Endothelial cell (in vitro differentiated cells): ENCODE data around the gene HERC3. TPM values are rescaled to one million over a fixed set of nuclear protein-coding genes. Genes with fewer than 3 reads are reported as not detected.

Experiments used
- DNase-seq: peaks from one replicate; pipeline ENCODE4 v3.0.0; 2021; ENCODE audit warnings: low spot score
- H3K27ac Mint-ChIP-seq: one replicate; pipeline ENCODE4 v1.8.0; 2021; ENCODE audit warnings: mixed read lengths, inconsistent platforms; ENCODE audit not compliant: unreplicated experiment
- H3K27me3 Mint-ChIP-seq: one replicate; pipeline ENCODE4 v1.8.0; 2021; ENCODE audit warnings: mild to moderate bottlenecking, moderate library complexity, mixed read lengths, inconsistent platforms; ENCODE audit not compliant: unreplicated experiment
- H3K36me3 Mint-ChIP-seq: one replicate; pipeline ENCODE4 v1.8.0; 2021; ENCODE audit warnings: mild to moderate bottlenecking, low read depth, mixed read lengths, inconsistent platforms; ENCODE audit not compliant: unreplicated experiment
- H3K4me1 Mint-ChIP-seq: one replicate; pipeline ENCODE4 v1.8.0; 2021; ENCODE audit warnings: mild to moderate bottlenecking, mixed read lengths, inconsistent platforms; ENCODE audit not compliant: unreplicated experiment
- H3K4me3 Mint-ChIP-seq: one replicate; pipeline ENCODE4 v1.8.0; 2021; ENCODE audit warnings: mild to moderate bottlenecking, mixed read lengths, inconsistent platforms; ENCODE audit not compliant: unreplicated experiment
- H3K9me3 Mint-ChIP-seq: one replicate; pipeline ENCODE4 v1.8.0; 2021; ENCODE audit warnings: mixed read lengths, inconsistent platforms; ENCODE audit not compliant: unreplicated experiment
- CTCF ChIP-seq: fragments of 200-600 bp; sonication (generic); IDR thresholded peaks from one replicate; pipeline ENCODE4 v1.5.0; 2021; ENCODE audit warnings: antibody characterized with exemption; ENCODE audit not compliant: unreplicated experiment
- total RNA-seq: library from RNA; stranded (reverse); fragmentation: NEBNext Ultra II Directional; extraction: Animal tissue kit (Norgen Biotek cat#: 25700); gene quantifications from one replicate; pipeline ENCODE4 v1.2.1, GENCODE V29; 2021; ENCODE audit not compliant: unreplicated experiment

The HERC3 gene
- total RNA-seq, 1 donor from 2014 or later = 8.0 TPM

DNA sequence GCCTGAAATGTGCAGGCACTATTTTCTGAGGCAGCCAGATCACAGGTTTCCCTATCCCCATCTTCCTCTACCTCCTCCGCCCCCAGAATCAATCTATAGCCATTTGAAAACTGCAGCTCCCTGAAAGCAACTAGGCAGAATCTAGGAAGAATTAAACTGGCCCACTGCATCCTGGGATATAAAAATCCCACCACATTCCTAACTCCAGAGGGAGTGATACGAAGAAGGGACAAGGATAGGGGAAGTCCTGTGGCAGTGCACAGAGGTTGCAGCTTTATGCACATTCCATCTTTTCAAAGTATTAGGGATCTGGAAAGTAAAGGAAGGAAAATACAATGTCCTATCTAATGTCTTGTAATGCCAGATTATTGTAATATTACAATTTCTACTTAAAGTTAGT, 18.3 kb upstream of the HERC3 start:
- TF ChIP-seq CTCF = no peak
- Mint-ChIP-seq H3K4me3 (no peak overlapping the region), H3K36me3 (no peaks in the 10 kb centered on the region), H3K9me3 (no peaks in the 10 kb centered on the region), H3K27me3 (no peaks in the 10 kb centered on the region), H3K4me1 (peaks cover 2% of the 10 kb centered on the region), H3K27ac (no peak overlapping the region)
- peak; percentile 5 for DNase-seq

GRCh38 chr4:88575186-88575585, 17.1 kb upstream of the HERC3 start:
- no peaks in the 10 kb centered on the region for H3K27me3 Mint-ChIP-seq
- H3K36me3 Mint-ChIP-seq = no peaks in the 10 kb centered on the region
- DNase-seq = no peak
- peaks cover 2% of the 10 kb centered on the region for H3K4me1 Mint-ChIP-seq
- TF ChIP-seq CTCF = no peak
- H3K27ac Mint-ChIP-seq = no peak overlapping the region
- no peak overlapping the region for H3K4me3 Mint-ChIP-seq
- no peaks in the 10 kb centered on the region for H3K9me3 Mint-ChIP-seq

DNA sequence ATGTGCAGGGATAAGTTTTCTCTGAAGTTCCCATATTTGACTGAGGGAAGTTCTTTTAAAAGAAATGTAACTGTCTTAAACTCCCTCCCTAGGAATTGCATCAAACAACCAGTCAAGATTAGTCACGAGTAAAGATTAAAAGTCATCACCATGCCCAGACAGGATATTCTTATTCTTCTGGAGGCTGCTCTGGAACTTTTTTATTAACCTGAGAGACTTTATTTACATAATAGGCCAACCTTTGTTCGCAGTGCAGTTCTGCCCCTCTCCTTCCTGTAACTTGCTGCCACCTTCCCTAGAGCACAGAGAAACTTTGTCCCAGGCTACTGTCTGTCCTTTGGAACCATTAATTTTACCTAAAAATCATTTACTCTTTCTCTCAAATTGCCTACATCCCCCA, 9.8 kb upstream of the HERC3 start:
- Mint-ChIP-seq H3K9me3 (peaks cover 4% of the 10 kb centered on the region), H3K27ac (no peak overlapping the region), H3K4me1 (no peaks in the 10 kb centered on the region), H3K27me3 (no peaks in the 10 kb centered on the region), H3K4me3 (no peak overlapping the region), H3K36me3 (no peaks in the 10 kb centered on the region)
- DNase-seq = no peak
- no peak for TF ChIP-seq CTCF

GRCh38 chr4:88583631-88584470, 8.4 kb upstream of the HERC3 start:
- no peak for TF ChIP-seq CTCF
- Mint-ChIP-seq H3K27me3 (no peaks in the 10 kb centered on the region), H3K27ac (no peak overlapping the region), H3K36me3 (no peaks in the 10 kb centered on the region), H3K4me3 (no peak overlapping the region), H3K4me1 (no peaks in the 10 kb centered on the region), H3K9me3 (peaks cover 4% of the 10 kb centered on the region)
- DNase-seq = no peak

DNA sequence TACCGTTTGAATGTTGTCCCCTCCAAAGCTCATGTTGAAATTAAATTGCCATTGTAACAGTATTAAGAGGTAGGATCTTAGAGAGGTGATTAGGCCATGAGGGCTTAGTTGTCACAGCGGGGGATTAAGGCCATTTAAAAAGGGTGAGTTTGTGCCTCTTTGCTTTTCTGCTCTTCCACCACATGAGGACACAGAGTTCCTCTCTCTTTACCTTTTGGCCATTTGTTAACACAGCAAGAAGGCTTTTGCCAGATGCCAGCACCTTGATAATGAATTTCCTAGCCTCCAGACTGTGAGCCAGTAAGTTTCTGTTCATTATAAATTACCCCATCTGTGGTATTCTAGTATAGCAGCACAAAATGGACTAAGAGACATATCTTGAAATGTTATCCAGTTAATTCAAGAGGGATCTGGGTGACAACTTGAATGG, 7.8 kb upstream of the HERC3 start:
- TF ChIP-seq CTCF = no peak
- Mint-ChIP-seq H3K36me3 (no peaks in the 10 kb centered on the region), H3K9me3 (peaks cover 4% of the 10 kb centered on the region), H3K4me1 (no peaks in the 10 kb centered on the region), H3K27me3 (peaks cover 1% of the 10 kb centered on the region), H3K27ac (no peak overlapping the region), H3K4me3 (no peak overlapping the region)
- DNase-seq = no peak
